Thyroid gland (tissue), 4 donors: ENCODE data around the gene ZNF467.

ENCODE experiments used
- CTCF ChIP-seq, 6 experiments: fragments of 200-600 bp in 3 of 6; fragments of 450-650 bp in 3 of 6; sonication (generic) in 3 of 6; IDR thresholded peaks; one replicate each; pipeline ENCODE4 v1.5.1; 2016 to 2019; ENCODE audit warnings: antibody characterized with exemption in 6 of 6, mild to moderate bottlenecking in 2 of 6, inconsistent platforms in 1 of 6, moderate library complexity in 1 of 6
- POLR2A ChIP-seq, 2 donors: fragments of 450-650 bp; IDR thresholded peaks; one replicate each; pipeline ENCODE4 v1.6.1; 2017; ENCODE audit warnings: antibody characterized with exemption in 2 of 2, mild to moderate bottlenecking in 2 of 2, moderate library complexity in 1 of 2

GRCh38 chr7:149721084-149721601, 52.2 kb downstream of the ZNF467 start:
- TF ChIP-seq CTCF (IDR thresholded peaks at IDR 0.05) (no peak), POLR2A (IDR thresholded peaks at IDR 0.05) (no peak)
